ENCODE results near the gene PAGR1. TPM values are rescaled to one million over a fixed set of nuclear protein-coding genes. Genes with fewer than 3 reads are reported as not detected.

Gene PAGR1
- total and polyA plus RNA-seq, 2 of the 13 experiments (the other 11 are each of a cell fraction or from before 2014, with no cell fraction given), result 9.8 to 66.4 TPM

GRCh38 chr16:29806641-29807425 lies 9.1 kb upstream of the PAGR1 start (continued):
- TF ChIP-seq MTF2 (CRISPR knock-in tag; IDR thresholded peaks at IDR 0.05; ENCODE audit: borderline replicate concordance), result no peak
- peak; percentile 53; the same call in 1 of the 2 replicates for TF ChIP-seq TGIF2 (CRISPR knock-in tag; IDR thresholded peaks at IDR 0.05)
- TF ChIP-seq PCBP1 (IDR thresholded peaks at IDR 0.05; ENCODE audit: borderline replicate concordance, low read depth, low read length), result no peak
- TF ChIP-seq DNMT1 (CRISPR knock-in tag; IDR thresholded peaks at IDR 0.05), result no peak
- no peak for TF ChIP-seq KDM2A (CRISPR knock-in tag; IDR thresholded peaks at IDR 0.05; ENCODE audit: borderline replicate concordance, low read depth)
- TF ChIP-seq MED13 (CRISPR knock-in tag; IDR thresholded peaks at IDR 0.05), result no peak
- no peak for TF ChIP-seq IKZF4 (CRISPR knock-in tag; IDR thresholded peaks at IDR 0.05; ENCODE audit: borderline replicate concordance, low read depth, not compliant biosample characterization)
- no peak for TF ChIP-seq ZNF616 (CRISPR knock-in tag; IDR thresholded peaks at IDR 0.05; ENCODE audit: low read depth)
- no peak for TF ChIP-seq RBAK (CRISPR knock-in tag; IDR thresholded peaks at IDR 0.05)
- TF ChIP-seq ATM (IDR thresholded peaks at IDR 0.05; ENCODE audit: borderline replicate concordance), result no peak
- no peak for TF ChIP-seq ZBTB38 (CRISPR knock-in tag; IDR thresholded peaks at IDR 0.05)
- TF ChIP-seq ISX (CRISPR knock-in tag; conservative IDR thresholded peaks at IDR 0.05), result no peak
- TF ChIP-seq AGO1 (IDR thresholded peaks at IDR 0.05; ENCODE audit: low read depth, low read length, poor library complexity, severe bottlenecking), result no peak
- TF ChIP-seq, protein P1, sequence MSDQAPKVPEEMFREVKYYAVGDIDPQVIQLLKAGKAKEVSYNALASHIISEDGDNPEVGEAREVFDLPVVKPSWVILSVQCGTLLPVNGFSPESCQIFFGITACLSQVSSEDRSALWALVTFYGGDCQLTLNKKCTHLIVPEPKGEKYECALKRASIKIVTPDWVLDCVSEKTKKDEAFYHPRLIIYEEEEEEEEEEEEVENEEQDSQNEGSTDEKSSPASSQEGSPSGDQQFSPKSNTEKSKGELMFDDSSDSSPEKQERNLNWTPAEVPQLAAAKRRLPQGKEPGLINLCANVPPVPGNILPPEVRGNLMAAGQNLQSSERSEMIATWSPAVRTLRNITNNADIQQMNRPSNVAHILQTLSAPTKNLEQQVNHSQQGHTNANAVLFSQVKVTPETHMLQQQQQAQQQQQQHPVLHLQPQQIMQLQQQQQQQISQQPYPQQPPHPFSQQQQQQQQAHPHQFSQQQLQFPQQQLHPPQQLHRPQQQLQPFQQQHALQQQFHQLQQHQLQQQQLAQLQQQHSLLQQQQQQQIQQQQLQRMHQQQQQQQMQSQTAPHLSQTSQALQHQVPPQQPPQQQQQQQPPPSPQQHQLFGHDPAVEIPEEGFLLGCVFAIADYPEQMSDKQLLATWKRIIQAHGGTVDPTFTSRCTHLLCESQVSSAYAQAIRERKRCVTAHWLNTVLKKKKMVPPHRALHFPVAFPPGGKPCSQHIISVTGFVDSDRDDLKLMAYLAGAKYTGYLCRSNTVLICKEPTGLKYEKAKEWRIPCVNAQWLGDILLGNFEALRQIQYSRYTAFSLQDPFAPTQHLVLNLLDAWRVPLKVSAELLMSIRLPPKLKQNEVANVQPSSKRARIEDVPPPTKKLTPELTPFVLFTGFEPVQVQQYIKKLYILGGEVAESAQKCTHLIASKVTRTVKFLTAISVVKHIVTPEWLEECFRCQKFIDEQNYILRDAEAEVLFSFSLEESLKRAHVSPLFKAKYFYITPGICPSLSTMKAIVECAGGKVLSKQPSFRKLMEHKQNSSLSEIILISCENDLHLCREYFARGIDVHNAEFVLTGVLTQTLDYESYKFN (CRISPR knock-in tag; conservative IDR thresholded peaks at IDR 0.05), result no peak
- no peak for TF ChIP-seq TOE1 (CRISPR knock-in tag; IDR thresholded peaks at IDR 0.05)
- TF ChIP-seq MED8 (CRISPR knock-in tag; IDR thresholded peaks at IDR 0.05; ENCODE audit: insufficient replicate concordance), result no peak
- TF ChIP-seq KDM5A (IDR thresholded peaks at IDR 0.05; ENCODE audit: borderline replicate concordance, low read length), result no peak
- TF ChIP-seq ZNF619 (CRISPR knock-in tag; IDR thresholded peaks at IDR 0.05), result no peak
- TF ChIP-seq ZZZ3 (CRISPR knock-in tag; IDR thresholded peaks at IDR 0.05; ENCODE audit: borderline replicate concordance), result no peak
- TF ChIP-seq ZNF280B (CRISPR knock-in tag; IDR thresholded peaks at IDR 0.05; ENCODE audit: borderline replicate concordance), result 0 out of 2 replicates have a peak, but pooled peaks have one; percentile 34
- TF ChIP-seq TSC22D2 (CRISPR knock-in tag; IDR thresholded peaks at IDR 0.05; ENCODE audit: borderline replicate concordance), result no peak
- TF ChIP-seq ATF7 (IDR thresholded peaks at IDR 0.05), result no peak
- no peak for TF ChIP-seq ATF7 (CRISPR knock-in tag; IDR thresholded peaks at IDR 0.05)
- no peak for TF ChIP-seq NAIF1 (CRISPR knock-in tag; IDR thresholded peaks at IDR 0.05; ENCODE audit: borderline replicate concordance)
- TF ChIP-seq ZNF496 (CRISPR knock-in tag; IDR thresholded peaks at IDR 0.05; ENCODE audit: insufficient replicate concordance), result no peak
- TF ChIP-seq ZNF605 (CRISPR knock-in tag; IDR thresholded peaks at IDR 0.05), result no peak

Measured in HepG2 (cell line).